ENCODE data around the gene CETN2. TPM values are rescaled to one million over a fixed set of nuclear protein-coding genes. Genes with fewer than 3 reads are reported as not detected.

Gene CETN2
- total and polyA plus RNA-seq, 3 donors (not counting 1 experiment from before 2014, with no cell fraction given), result 35.7 to 40.6 (median 36.0) TPM

Other genes starting within 250 kb of the CETN2 start
- gene GABRQ, start 192.9 kb downstream of the CETN2 start, total RNA-seq, result not detected
- 0.01 TPM for gene GABRQ, start 192.9 kb downstream of the CETN2 start, polyA plus RNA-seq
- not detected for gene MAGEA3, start 132.0 kb downstream of the CETN2 start, total RNA-seq
- not detected for gene MAGEA3, start 132.0 kb downstream of the CETN2 start, polyA plus RNA-seq
- gene CSAG2, start 121.5 kb downstream of the CETN2 start, total RNA-seq, result not detected
- not detected for gene CSAG2, start 121.5 kb downstream of the CETN2 start, polyA plus RNA-seq
- not detected for gene MAGEA2B, start 116.1 kb downstream of the CETN2 start, total RNA-seq
- not detected for gene MAGEA2B, start 116.1 kb downstream of the CETN2 start, polyA plus RNA-seq
- not detected for gene CSAG1, start 97.0 kb downstream of the CETN2 start, total RNA-seq
- not detected for gene CSAG1, start 97.0 kb downstream of the CETN2 start, polyA plus RNA-seq
- not detected for gene MAGEA12, start 97.0 kb downstream of the CETN2 start, total RNA-seq
- gene MAGEA12, start 97.0 kb downstream of the CETN2 start, polyA plus RNA-seq, result not detected
- gene MAGEA2, start 76.9 kb downstream of the CETN2 start, total RNA-seq, result not detected
- gene MAGEA2, start 76.9 kb downstream of the CETN2 start, polyA plus RNA-seq, result not detected
- gene CSAG3, start 71.5 kb downstream of the CETN2 start, total RNA-seq, result not detected
- not detected for gene CSAG3, start 71.5 kb downstream of the CETN2 start, polyA plus RNA-seq
- gene MAGEA6, start 61.1 kb downstream of the CETN2 start, total RNA-seq, result not detected
- gene MAGEA6, start 61.1 kb downstream of the CETN2 start, polyA plus RNA-seq, result not detected
- 10 to 100 TPM; 30.3 to 45.8 TPM for gene NSDHL, start 306 bp upstream of the CETN2 start, total RNA-seq
- gene NSDHL, start 306 bp upstream of the CETN2 start, polyA plus RNA-seq, result 87.3 TPM
- gene ZNF185, start 67.3 kb upstream of the CETN2 start, total RNA-seq, result 10 to 100 TPM; 35.2 to 46.6 TPM
- gene ZNF185, start 67.3 kb upstream of the CETN2 start, polyA plus RNA-seq, result 30.2 TPM
- gene PNMA5, start 163.4 kb upstream of the CETN2 start, total RNA-seq, result not detected
- not detected for gene PNMA5, start 163.4 kb upstream of the CETN2 start, polyA plus RNA-seq
- gene PNMA3, start 225.7 kb upstream of the CETN2 start, total RNA-seq, result under 1 TPM in 1 of 2 donors, not detected in 1; 0.17 TPM
- gene PNMA3, start 225.7 kb upstream of the CETN2 start, polyA plus RNA-seq, result 0.02 TPM
- gene PNMA6A, start 241.7 kb upstream of the CETN2 start, total RNA-seq, result under 1 TPM; under 0.01 to 0.14 TPM
- gene PNMA6A, start 241.7 kb upstream of the CETN2 start, polyA plus RNA-seq, result 0.02 TPM